Panc1 (cell line): ENCODE results near the gene MAJIN. TPM values are rescaled to one million over a fixed set of nuclear protein-coding genes. Genes with fewer than 3 reads are reported as not detected.

Experiments
- ATAC-seq: fragments of 200-7000 bp; cut with Tn5 transposase; 2 replicates; pipeline ENCODE4 v1.9.1; 2020; ENCODE audit warnings: mild to moderate bottlenecking, moderate library complexity
- BruUV-seq: library from RNA; stranded (reverse); fragments of 400-500 nt; replicated peaks from 2 replicates; lab custom pipeline; 2021; lab: Mats Ljungman, UMichigan
- CTCF ChIA-PET: fragments of 300-600 bp; sonication (Branson Sonifier 250); formaldehyde crosslinking; loops from one replicate; lab custom pipeline; 2022; ENCODE audit warnings: antibody characterized with exemption; lab: Charles Lee
- POLR2A ChIA-PET: fragments of 300-600 bp; sonication (Branson Sonifier 250); formaldehyde crosslinking; loops from one replicate; lab custom pipeline; 2022; ENCODE audit warnings: antibody characterized with exemption; lab: Charles Lee
- DNase-seq: peaks from one replicate; pipeline ENCODE4 v3.0.0-alpha.2; 2010; ENCODE audit warnings: low read depth, low spot score
- H3K27ac ChIP-seq: 2 replicates; pipeline ENCODE4 v1.5.1; 2011; ENCODE audit warnings: mild to moderate bottlenecking, low read length, inconsistent platforms
- H3K27me3 ChIP-seq: fragments of 200-500 bp; sonication (Bioruptor generic); 2 replicates; pipeline ENCODE4 v1.6.0; 2014; ENCODE audit warnings: low read length, inconsistent platforms; ENCODE audit not compliant: control insufficient read depth, insufficient read depth
- H3K36me3 ChIP-seq: fragments of 200-500 bp; sonication (Bioruptor generic); 2 replicates; pipeline ENCODE4 v1.5.1; 2014; ENCODE audit warnings: inconsistent platforms, mild to moderate bottlenecking, low read length, moderate library complexity; ENCODE audit not compliant: control insufficient read depth, insufficient read depth
- H3K4me1 ChIP-seq: 2 replicates; pipeline ENCODE4 v1.5.1; 2011; ENCODE audit warnings: inconsistent platforms, mild to moderate bottlenecking, low read length, moderate library complexity; ENCODE audit not compliant: control insufficient read depth, insufficient read depth
- H3K4me3 ChIP-seq, 2 experiments: 2 replicates each; pipeline ENCODE4 v1.5.1; 2011 to 2012; ENCODE audit warnings: low read depth in 2 of 2, low read length in 2 of 2, mild to moderate bottlenecking in 2 of 2, inconsistent platforms in 1 of 2, moderate library complexity in 1 of 2
- H3K9me3 ChIP-seq: fragments of 200-500 bp; sonication (Bioruptor generic); 2 replicates; pipeline ENCODE4 v1.5.1; 2014; ENCODE audit warnings: low read depth, mild to moderate bottlenecking, inconsistent platforms, low read length, moderate library complexity; ENCODE audit not compliant: control insufficient read depth, insufficient read depth
- POLR2AphosphoS5 ChIP-seq: IDR thresholded peaks from 2 replicates; pipeline ENCODE4 v1.6.1; 2012; ENCODE audit warnings: mild to moderate bottlenecking, low read depth, low read length, moderate library complexity
- SIN3A ChIP-seq: IDR thresholded peaks from 2 replicates; pipeline ENCODE4 v1.6.1; 2012; ENCODE audit warnings: low read depth, mild to moderate bottlenecking, low read length, moderate library complexity, borderline replicate concordance; ENCODE audit not compliant: insufficient read depth
- TCF7L2 ChIP-seq: IDR thresholded peaks from 2 replicates; pipeline ENCODE4 v1.6.1; 2011; ENCODE audit warnings: mild to moderate bottlenecking, low read depth, low read length, inconsistent platforms
- in situ Hi-C: cut with HindIII; loops from 2 replicates; pipeline ENCODE4 v1.10.0; 2016; ENCODE audit warnings: low sequenced_read_pairs, low pct_unique_long_range_greater_than_20kb
- intact Hi-C: fragments of 100-400 bp; cut with micrococcal nuclease; formaldehyde crosslinking; loops from one replicate; pipeline ENCODE4 v1.10.0; 2022; ENCODE audit not compliant: unreplicated experiment
- total RNA-seq: library from RNA; stranded (reverse); gene quantifications from one replicate; pipeline ENCODE4 v1.2.1, GENCODE V29; 2021; ENCODE audit not compliant: unreplicated experiment
- TF ChIP-seq, protein P1 (sequence below), 2 experiments: IDR thresholded peaks; 2 replicates each; pipeline ENCODE4 v1.6.1; 2011 to 2012; ENCODE audit warnings: low read depth in 2 of 2, control low read depth in 1 of 2, low read length in 1 of 2, mild to moderate bottlenecking in 1 of 2, moderate library complexity in 1 of 2; ENCODE audit not compliant: insufficient read depth in 1 of 2
- TF ChIP-seq, protein P2 (sequence below): fragments of 450-650 bp; IDR thresholded peaks from 2 replicates; pipeline ENCODE4 v1.5.1; 2017; ENCODE audit warnings: mild to moderate bottlenecking

Gene MAJIN
- total RNA-seq, 1 experiment from 2014 or later: not detected

DNA sequence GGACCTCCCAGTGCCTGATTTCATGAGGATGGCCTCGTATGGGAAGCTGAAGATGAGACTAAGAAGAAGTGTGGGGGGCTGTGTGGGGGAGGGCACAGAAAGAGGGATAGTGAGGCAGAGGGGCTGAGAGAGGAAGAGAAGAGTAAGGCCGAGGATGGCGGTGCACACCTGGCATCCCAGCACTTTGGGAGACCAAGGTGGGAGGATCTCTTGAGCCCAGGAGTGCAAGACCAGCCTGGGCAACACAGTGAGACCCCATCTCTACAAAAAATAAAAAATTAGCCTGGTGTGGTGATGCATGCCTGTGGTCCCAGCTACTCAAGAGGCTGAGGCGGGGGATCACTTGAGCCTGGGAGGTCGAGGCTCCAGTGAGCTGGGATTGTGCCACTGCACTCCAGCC lies 80.0 kb downstream of the MAJIN start:
- H3K4me1 ChIP-seq: peaks cover 31% of the 10 kb centered on the region
- no TSS peak for BruUV-seq
- H3K36me3 ChIP-seq: no peaks in the 10 kb centered on the region
- in situ Hi-C loops (no loop called here), intact Hi-C loops (no loop called here)
- POLR2A ChIA-PET: interaction anchor here (0.6 kb wide), 1 partner anchor 17 kb away, joined by 7 read pairs; no protein-coding TSS in a partner anchor
- ATAC-seq (no peak), DNase-seq (no peak)
- CTCF ChIA-PET: no interaction called here
- no peaks in the 10 kb centered on the region for H3K9me3 ChIP-seq
- no peak overlapping the region for H3K27ac ChIP-seq
- H3K27me3 ChIP-seq: no peaks in the 10 kb centered on the region
- TF ChIP-seq TCF7L2: no peak
- no peak for TF ChIP-seq SIN3A
- TF ChIP-seq, protein P1, sequence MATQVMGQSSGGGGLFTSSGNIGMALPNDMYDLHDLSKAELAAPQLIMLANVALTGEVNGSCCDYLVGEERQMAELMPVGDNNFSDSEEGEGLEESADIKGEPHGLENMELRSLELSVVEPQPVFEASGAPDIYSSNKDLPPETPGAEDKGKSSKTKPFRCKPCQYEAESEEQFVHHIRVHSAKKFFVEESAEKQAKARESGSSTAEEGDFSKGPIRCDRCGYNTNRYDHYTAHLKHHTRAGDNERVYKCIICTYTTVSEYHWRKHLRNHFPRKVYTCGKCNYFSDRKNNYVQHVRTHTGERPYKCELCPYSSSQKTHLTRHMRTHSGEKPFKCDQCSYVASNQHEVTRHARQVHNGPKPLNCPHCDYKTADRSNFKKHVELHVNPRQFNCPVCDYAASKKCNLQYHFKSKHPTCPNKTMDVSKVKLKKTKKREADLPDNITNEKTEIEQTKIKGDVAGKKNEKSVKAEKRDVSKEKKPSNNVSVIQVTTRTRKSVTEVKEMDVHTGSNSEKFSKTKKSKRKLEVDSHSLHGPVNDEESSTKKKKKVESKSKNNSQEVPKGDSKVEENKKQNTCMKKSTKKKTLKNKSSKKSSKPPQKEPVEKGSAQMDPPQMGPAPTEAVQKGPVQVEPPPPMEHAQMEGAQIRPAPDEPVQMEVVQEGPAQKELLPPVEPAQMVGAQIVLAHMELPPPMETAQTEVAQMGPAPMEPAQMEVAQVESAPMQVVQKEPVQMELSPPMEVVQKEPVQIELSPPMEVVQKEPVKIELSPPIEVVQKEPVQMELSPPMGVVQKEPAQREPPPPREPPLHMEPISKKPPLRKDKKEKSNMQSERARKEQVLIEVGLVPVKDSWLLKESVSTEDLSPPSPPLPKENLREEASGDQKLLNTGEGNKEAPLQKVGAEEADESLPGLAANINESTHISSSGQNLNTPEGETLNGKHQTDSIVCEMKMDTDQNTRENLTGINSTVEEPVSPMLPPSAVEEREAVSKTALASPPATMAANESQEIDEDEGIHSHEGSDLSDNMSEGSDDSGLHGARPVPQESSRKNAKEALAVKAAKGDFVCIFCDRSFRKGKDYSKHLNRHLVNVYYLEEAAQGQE (IDR thresholded peaks at IDR 0.05; ENCODE audit: insufficient read depth in 1 of 2, low read depth in 2 of 2, low read length in 1 of 2): no peak
- no peak for TF ChIP-seq POLR2AphosphoS5
- TF ChIP-seq, protein P2, sequence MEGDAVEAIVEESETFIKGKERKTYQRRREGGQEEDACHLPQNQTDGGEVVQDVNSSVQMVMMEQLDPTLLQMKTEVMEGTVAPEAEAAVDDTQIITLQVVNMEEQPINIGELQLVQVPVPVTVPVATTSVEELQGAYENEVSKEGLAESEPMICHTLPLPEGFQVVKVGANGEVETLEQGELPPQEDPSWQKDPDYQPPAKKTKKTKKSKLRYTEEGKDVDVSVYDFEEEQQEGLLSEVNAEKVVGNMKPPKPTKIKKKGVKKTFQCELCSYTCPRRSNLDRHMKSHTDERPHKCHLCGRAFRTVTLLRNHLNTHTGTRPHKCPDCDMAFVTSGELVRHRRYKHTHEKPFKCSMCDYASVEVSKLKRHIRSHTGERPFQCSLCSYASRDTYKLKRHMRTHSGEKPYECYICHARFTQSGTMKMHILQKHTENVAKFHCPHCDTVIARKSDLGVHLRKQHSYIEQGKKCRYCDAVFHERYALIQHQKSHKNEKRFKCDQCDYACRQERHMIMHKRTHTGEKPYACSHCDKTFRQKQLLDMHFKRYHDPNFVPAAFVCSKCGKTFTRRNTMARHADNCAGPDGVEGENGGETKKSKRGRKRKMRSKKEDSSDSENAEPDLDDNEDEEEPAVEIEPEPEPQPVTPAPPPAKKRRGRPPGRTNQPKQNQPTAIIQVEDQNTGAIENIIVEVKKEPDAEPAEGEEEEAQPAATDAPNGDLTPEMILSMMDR: no peak
- H3K4me3 ChIP-seq: no peak overlapping the region

DNA sequence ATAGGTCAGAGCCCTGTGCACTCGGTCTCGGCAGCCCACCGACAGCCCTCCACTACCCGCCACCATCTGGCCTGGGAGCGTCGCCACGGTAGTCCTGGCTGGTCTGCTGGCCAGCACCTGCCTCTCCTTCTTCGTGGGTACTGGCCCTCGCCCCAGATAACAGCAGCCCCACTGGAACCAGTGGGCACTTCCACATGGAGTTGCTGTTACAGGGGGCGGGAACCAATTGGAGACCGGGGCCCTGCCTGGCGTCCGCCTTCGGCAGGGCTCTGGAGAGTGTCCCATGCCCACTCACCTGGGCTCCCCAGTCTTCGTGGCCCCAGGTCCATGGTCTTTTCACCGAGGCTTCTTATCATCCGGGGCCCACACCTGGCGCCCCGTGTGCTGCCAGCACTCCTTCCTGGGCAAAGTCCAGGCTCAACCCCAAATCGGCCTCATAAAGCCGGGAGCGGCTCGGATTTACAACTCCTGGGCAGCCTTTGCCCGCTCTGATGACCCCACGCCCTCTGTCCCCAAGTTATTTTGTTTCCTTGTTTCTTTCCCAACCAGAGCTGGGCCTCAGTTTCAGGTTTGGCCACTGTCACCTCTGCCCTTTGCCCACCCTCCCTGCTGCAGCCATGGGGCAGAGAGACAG lies 80.6 kb downstream of the MAJIN start:
- intact Hi-C loops (no loop called here), in situ Hi-C loops (no loop called here)
- Histone ChIP-seq H3K4me3 (no peak overlapping the region), H3K9me3 (no peaks in the 10 kb centered on the region), H3K27ac (no peak overlapping the region), H3K27me3 (no peaks in the 10 kb centered on the region), H3K36me3 (no peaks in the 10 kb centered on the region), H3K4me1 (peaks cover 31% of the 10 kb centered on the region)
- ATAC-seq (no peak), DNase-seq (no peak)
- no peak for TF ChIP-seq SIN3A
- TF ChIP-seq, protein P2: no peak
- ChIA-PET CTCF (no interaction called here), POLR2A (no interaction called here)
- no TSS peak for BruUV-seq
